Endothelial cell of umbilical vein (primary cell): ENCODE results near the gene CYTIP.

Experiments used
- CTCF ChIP-seq, 2 donors: IDR thresholded peaks; 1 replicate in 1 of 2; 2 replicates in 1 of 2; pipeline ENCODE4 v1.5.1; 2011; ENCODE audit warnings: low read length in 2 of 2, mild to moderate bottlenecking in 2 of 2, moderate library complexity in 2 of 2, control low read depth in 1 of 2, inconsistent platforms in 1 of 2, low read depth in 1 of 2; ENCODE audit not compliant: insufficient read depth in 1 of 2; ENCODE audit errors: extremely low read depth in 1 of 2
- EZH2 ChIP-seq: IDR thresholded peaks from 2 replicates; pipeline ENCODE4 v1.6.1; 2012; ENCODE audit warnings: borderline replicate concordance, low read depth, mild to moderate bottlenecking, moderate library complexity, low read length, inconsistent platforms; ENCODE audit not compliant: severe bottlenecking
- FOS ChIP-seq: IDR thresholded peaks from 2 replicates; pipeline ENCODE4 v1.6.1; 2011; ENCODE audit warnings: mild to moderate bottlenecking, low read length, moderate library complexity, borderline replicate concordance; ENCODE audit not compliant: insufficient read depth
- JUN ChIP-seq: IDR thresholded peaks from 2 replicates; pipeline ENCODE4 v1.6.1; 2011; ENCODE audit warnings: borderline replicate concordance, low read depth; ENCODE audit not compliant: insufficient read length, insufficient read depth
- MAX ChIP-seq: IDR thresholded peaks from 2 replicates; pipeline ENCODE4 v1.6.1; 2011; ENCODE audit not compliant: insufficient read depth, insufficient read length
- MYC ChIP-seq: IDR thresholded peaks from one replicate; pipeline ENCODE4 v1.6.1; 2011; ENCODE audit warnings: mild to moderate bottlenecking, low read depth, low read length
- POLR2A ChIP-seq: IDR thresholded peaks from 2 replicates; pipeline ENCODE4 v1.6.1; 2012; ENCODE audit warnings: low read depth, mild to moderate bottlenecking, control low read depth, low read length
- POLR2AphosphoS5 ChIP-seq: IDR thresholded peaks from 2 replicates; pipeline ENCODE4 v1.6.1; 2012; ENCODE audit warnings: low read depth, mild to moderate bottlenecking, control low read depth, low read length, moderate library complexity; ENCODE audit not compliant: insufficient read depth

DNA sequence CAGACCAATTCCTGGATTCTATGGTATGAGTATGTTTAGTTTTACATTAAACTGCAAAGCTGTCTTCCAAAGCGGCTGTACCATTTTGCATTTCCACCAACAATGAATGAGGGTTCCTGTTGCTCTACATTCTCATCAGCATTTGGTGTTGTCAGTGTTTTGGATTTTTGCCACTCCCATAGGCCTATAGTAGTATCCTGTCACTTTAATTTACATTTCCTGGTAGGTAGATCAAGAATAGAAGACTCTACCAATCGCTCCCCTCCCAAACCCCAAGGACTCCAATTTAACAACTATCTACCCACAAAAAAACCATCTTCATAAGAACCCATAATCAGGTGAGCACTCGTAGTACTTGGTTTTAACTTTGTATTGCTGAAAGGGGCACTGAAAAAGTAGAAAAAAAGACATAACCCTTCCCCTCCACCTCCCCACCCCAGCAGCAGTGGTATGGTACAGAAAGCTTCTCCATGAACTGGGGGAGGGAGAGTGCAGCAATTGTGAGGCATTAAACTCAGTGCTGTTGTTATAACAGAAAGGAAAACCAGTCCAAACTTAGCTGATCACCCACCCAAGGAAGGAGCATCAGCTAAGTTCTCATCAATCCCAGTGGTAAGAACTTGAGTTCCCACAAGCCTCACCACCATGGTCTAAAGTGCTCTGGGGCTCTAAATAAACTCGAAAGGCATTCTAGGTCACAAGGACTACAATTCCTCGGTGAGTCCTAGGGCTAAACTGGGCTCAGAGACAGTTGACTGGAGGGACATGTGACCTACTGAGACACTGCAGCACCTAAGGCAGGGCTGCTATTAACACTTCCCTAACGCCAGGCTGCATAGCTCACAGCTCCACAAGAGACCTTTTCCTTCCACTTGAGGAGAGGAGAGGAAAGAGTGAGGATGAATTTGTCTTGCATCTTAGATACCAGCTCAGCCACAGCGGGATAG lies 35.5 kb upstream of the CYTIP start:
- TF ChIP-seq CTCF (IDR thresholded peaks at IDR 0.05; ENCODE audit: extremely low read depth in 1 of 2, insufficient read depth in 1 of 2, low read depth in 1 of 2, low read length in 2 of 2) (no peak), POLR2AphosphoS5 (no peak), FOS (no peak), EZH2 (no peak), MAX (no peak), POLR2A (no peak), MYC (no peak), JUN (no peak)
